CD4-positive, alpha-beta T cell treated with Interleukin-15 for 4 hours (primary cell): ENCODE data around the gene HCLS1.
"Not testable (repeated sequence)": the region's sequence is repeated elsewhere in the genome, so short reads cannot be mapped to it uniquely, and the experiment has no call there.

Experiments used
- DNase-seq: peaks from one replicate; pipeline ENCODE4 v3.0.0-alpha.2; 2020; ENCODE audit warnings: low spot score

HCLS1 gene

DNA sequence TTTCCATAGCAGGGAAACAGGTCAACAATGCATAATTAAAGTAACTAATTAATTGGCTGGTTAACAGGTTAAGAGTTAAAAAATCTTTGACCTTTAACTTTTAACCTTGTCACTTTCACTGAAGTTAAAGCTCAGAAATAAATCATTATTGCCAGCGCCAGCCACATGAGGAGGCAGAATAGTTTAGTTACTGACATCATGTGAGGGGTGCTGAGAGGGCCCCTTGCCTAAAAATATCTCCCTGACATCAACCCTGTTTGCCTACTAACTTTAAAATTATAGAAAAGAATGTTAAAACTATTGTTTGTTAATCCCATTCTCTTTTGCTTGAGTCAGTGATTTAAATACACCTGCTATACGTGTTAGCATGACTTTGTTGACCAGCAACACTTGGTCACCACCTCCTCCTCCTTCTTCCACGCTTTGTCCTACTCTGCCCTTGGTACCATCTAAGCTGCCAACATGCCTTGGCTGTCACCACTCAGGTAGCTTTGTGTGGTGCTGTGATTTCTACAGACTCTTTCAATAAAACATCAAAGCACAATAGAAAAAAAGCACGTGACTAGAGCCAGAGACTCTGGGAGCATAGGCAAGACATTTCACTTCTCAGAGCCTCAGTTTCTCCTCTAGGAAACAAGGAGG lies 64.8 kb downstream of the HCLS1 start:
- no peak for DNase-seq

- no peak for DNase-seq
Observed at GRCh38 chr3:121594850-121595249, 65.9 kb downstream of the HCLS1 start.

DNA sequence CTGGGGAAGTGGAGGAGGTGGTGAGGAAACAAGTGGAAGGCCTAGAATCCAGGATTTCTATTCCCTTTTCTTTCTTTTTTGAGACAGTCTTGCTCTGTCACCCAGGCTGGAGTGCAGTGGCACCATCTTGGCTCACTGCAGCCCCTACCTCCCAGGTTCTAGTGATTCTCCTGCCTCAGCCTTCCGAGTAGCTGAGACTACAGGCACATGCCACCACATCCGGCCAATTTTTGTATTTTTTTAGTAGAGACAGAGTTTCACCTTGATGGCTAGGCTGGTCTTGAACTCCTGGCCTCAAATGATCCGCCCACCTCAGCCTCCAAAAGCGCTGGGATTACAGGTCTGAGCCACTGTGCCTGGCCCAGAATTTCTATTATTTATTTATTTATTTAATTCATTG lies 66.9 kb downstream of the HCLS1 start:
- not testable (repeated sequence) for DNase-seq

DNA sequence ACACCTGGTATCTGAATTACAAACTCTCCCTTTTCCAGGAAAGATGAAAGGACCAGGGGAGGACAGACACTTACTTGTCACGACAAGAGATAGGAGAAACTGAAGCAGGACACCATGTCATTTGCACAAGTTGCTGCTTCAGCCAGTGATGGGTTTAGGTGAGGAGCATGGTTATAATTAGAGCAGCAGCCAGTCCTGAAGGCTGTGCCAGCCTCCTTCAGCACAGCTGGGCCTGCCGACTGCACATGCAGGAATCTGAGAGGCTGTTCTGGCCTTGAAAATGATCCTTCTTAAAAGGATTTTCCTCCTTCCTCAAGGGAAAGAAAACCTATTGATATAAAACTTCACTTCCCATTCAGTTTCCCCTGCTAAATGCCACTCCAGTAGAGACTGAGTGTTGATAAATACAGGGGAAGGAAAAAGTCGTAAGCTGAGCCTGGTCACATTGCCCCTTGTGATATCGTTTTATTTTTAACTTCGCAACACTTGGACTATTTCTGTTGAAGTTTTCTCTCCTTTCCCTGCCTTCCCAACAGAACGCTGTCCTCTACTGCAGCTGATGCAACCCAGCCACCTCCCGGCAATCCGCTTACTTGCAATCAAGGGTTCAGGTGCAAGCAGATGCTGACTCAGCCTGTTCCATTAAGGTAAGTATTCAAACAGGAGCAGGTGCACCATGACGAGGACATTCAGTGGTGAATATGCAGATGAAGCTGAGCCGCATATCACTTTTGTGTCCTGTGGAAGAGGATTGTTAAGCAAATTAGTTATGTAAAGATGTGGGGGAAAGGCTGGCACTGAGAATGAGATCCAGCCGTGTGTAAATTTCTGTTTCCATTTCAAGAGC lies 67.6 kb downstream of the HCLS1 start, which contains the start of gene FBXO40:
Gene FBXO40, plus strand, starts transcription at position 524 of the 847 bp plus-strand sequence. CDS start 27,197 bp downstream, outside the sequence.
- DNase-seq, result no peak

GRCh38 chr3:121584418-121584817 lies 76.3 kb downstream of the HCLS1 start:
- DNase-seq, result no peak

- no peak for DNase-seq
Observed at GRCh38 chr3:121581691-121582090, 79.0 kb downstream of the HCLS1 start.
